GM12874 (cell line): ENCODE results near the gene SNX15.

Experiments used
- TF ChIP-seq, protein P1 (sequence below): IDR thresholded peaks from 2 replicates; pipeline ENCODE4 v1.5.1; 2011; ENCODE audit warnings: low read depth, mild to moderate bottlenecking, control low read depth, low read length, moderate library complexity; ENCODE audit not compliant: insufficient read depth

SNX15 gene

DNA sequence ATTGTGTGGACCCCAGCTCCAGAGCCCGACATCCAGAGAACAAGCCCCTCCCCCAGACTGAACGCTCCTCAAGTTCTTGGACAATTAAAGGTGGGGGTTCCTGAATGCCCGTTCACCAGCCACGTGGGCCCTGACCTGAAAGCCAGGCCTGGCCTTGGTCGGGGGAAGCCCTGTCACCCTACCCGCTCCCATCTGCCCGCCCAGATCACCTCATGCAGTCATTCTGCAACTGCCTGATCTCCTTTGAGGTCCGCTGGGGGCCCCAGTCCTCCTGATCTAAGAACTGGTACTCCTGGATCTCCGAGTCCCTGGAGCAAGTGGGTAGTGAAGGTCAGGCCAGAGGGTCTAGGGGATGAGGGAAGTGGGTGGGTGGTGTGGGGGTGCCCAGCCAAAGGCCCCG, 40.2 kb downstream of the SNX15 start:
- TF ChIP-seq, protein P1, sequence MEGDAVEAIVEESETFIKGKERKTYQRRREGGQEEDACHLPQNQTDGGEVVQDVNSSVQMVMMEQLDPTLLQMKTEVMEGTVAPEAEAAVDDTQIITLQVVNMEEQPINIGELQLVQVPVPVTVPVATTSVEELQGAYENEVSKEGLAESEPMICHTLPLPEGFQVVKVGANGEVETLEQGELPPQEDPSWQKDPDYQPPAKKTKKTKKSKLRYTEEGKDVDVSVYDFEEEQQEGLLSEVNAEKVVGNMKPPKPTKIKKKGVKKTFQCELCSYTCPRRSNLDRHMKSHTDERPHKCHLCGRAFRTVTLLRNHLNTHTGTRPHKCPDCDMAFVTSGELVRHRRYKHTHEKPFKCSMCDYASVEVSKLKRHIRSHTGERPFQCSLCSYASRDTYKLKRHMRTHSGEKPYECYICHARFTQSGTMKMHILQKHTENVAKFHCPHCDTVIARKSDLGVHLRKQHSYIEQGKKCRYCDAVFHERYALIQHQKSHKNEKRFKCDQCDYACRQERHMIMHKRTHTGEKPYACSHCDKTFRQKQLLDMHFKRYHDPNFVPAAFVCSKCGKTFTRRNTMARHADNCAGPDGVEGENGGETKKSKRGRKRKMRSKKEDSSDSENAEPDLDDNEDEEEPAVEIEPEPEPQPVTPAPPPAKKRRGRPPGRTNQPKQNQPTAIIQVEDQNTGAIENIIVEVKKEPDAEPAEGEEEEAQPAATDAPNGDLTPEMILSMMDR = no peak

DNA sequence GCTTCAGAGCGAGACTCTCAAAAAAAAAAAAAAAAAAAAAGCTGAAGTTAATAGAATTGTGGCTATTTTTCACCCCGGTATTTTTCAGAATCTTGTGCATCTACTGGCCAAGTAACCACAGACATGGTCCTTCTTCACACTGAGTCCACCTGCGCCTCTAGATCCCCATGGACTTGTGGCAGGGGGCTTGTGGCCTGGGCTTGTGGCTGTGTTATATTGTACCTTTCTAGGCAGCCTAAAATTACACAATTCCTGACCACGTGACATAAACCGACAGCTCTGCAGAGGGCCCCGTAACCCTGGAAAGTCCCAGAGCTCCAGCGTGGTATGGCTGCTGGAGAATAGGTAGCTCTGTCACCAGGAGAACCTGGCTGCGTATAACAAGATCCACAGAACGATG, 42.0 kb downstream of the SNX15 start:
- TF ChIP-seq, protein P1 = no peak

DNA sequence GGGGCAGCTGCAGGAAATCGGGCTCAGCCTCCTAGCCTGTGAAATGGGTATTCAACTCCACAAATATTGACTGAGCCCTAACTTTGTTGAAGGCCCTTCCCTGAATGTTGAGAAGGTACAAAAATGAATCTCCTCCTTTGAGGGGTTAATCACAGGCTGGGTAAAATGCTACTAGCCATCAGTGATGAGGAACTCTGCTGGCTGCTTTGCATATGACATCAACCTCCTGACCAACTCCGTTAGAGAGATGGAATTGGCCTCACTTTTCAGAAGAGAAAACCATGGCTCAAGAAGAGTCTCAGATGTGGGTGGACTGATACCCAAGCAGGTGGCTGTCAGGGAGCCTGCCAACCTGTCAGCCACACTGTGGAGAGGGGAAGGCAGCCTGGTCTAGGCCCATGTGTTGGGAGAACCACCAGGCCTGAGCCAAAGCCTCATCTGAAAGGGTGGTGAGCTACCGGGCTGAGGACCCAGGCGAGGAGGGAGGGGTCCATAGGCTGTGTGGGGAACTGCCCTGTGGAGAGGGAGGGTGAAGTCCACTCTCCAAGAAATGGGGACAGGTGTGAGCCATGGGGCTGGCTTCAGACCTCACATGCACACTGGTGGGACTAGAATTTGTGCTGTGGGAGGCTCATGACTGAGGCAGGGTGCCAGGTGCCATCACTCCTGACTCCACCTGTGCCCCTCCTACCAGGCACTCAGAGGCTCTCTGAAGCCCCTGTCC, 44.8 kb downstream of the SNX15 start:
- TF ChIP-seq, protein P1 = no peak

DNA sequence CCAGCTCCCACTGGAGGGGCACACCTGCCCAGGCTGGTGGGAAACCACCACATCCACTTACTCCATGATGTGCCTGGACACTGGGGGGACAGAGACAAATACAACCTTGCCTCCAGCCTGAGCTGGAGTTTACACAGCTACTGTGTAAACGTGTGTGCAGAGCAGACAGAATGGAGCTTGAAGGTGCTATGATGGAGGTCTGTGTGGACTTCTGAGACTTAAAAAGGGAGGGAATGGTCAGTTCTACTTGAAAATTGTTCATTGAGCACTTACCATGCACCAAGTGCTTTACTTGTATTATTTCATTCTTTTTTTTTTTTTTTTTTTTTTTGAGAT, 45.4 kb downstream of the SNX15 start:
- TF ChIP-seq, protein P1 = no peak

DNA sequence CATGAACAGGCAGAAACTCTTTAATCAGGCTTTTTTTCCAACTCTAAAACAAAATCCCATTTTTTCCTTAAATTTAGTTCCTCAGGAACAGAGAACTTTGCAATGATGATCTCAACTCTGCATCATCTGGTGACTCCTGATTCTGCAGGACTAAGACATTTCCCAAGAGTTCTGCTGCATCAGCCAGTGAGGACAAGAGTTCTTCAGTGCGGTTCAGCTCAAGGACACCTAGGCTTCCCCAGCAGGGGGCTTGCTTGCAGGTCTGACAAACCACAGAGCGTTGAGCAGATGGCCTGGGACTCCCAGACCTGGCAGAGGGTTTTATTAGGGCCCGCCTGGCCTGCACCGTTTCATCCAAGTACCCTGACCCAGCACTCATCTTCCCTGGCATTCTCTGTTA, 50.2 kb downstream of the SNX15 start:
- TF ChIP-seq, protein P1 = no peak

DNA sequence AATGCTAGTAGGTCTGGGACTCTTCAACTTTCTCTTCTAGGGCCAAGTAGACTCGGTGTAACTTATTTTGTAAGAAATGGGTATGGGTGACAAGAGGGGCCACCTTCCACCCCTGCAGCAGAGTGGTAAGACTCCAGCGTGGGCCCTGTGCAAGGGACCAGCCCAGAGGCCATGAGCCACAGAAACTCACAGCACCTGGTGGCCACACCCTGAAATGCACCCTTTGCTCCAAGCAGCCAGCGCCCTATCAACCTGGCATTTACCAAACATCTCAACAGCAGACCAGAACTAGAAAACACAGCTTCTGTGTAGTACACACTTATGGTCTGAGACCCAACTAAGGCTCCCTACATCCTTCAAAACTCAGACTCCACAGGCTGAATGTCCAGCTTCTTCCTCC, 50.9 kb downstream of the SNX15 start:
- TF ChIP-seq, protein P1 = peak; percentile 86

DNA sequence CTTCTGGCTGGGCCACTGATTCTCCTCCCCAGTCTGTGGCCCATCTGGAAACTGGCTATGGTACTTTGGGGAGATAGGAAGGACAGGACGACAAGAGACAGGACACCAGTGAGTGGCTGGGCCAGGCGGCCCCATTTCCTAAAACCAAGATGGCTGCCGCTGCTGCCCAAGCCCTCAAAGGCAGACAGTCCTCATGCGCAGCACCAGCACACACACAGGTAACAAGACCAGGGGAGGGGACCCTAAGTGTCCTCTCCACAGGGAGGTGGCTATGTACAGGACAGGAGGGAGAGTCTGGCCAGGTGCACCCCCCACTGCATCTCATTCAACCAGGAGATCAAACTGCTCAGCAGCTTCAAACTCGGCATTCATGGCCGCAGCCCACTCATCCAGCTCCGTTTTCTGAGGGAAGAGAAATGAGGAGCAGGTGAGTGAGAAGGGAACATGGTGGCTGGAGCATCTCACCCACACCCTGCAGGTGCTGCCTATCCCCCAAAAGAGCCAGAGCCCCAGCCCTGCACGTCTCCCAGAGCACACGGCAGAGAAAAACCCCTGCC, 51.6 kb downstream of the SNX15 start:
- TF ChIP-seq, protein P1 = no peak
